ENCODE data around the gene FAM184A.
"Not testable (repeated sequence)": the region's sequence is repeated elsewhere in the genome, so short reads cannot be mapped to it uniquely, and the experiment has no call there.

The FAM184A gene

DNA sequence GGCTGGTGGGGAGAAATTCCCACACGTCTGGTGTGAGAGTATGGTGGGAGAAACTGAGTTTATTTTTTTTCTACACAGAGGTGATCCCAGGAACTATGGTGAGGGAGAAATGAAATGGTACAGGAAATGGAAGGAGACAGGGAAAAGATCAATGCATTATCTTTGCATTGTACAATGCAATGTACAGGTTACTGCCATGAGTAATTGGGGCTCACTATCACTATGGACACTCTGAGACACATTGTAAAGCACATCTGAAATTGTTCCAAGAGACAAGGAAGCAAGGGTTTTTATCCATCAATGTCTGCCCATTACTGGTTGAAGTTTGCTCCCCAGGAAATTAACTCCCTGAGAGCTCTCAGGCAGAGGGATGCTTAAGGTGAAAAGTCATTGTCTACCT lies 21.7 kb upstream of the FAM184A start:
- no peak for DNase-seq (ENCODE audit: low read depth in 2 of 2)

GRCh38 chr6:119097815-119098361 lies 19.4 kb upstream of the FAM184A start:
- DNase-seq (ENCODE audit: low read depth in 2 of 2), result not testable (repeated sequence)

- DNase-seq (ENCODE audit: low read depth in 2 of 2), result no peak
These were observed 18.5 kb upstream of the FAM184A start for GRCh38 chr6:119096721-119097565.

GRCh38 chr6:119090256-119090655 lies 11.8 kb upstream of the FAM184A start:
- DNase-seq (ENCODE audit: low read depth in 2 of 2), result no peak

- DNase-seq (ENCODE audit: low read depth in 2 of 2), result no peak
These were observed 6.3 kb upstream of the FAM184A start for GRCh38 chr6:119084784-119085183.

DNA sequence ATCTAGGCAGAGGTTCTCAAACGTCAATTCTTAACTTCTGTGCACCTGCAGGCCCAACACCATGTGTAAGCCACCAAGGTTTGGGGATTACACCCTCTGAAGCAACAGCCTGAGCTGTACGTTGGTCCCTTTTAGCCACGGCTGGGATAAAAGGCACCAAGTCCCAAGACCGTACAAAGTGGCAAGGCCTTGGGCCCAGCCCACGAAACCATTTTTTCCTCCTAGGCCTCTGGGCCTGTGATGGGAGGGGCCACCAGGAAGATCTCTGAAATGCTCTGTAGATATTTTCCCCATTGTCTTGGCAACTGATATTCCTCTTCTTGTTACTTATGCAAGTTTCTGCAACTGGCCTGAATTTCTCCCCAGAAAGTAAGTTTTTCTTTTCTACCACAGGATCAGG lies 4.5 kb upstream of the FAM184A start:
- no peak for DNase-seq (ENCODE audit: low read depth in 2 of 2)

- DNase-seq (ENCODE audit: low read depth in 2 of 2), result no peak
These were observed 882 bp upstream of the FAM184A start for GRCh38 chr6:119079283-119079809.

- peak in 1 of 2 donors; percentile 17 for DNase-seq (ENCODE audit: low read depth in 2 of 2)
These were observed 655 bp downstream of the FAM184A start for GRCh38 chr6:119077643-119078375.

DNA sequence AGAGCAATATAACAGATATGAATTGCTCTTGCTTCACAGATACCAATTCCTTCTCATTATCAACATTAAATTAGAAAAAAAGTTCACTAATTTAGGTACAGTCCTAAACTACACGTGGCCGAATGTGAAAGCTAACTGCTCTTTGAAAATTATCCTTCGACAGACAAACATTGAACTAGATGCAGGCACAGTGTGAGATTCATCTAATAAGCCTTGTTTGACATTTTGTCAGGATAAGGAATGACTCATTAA lies 1.1 kb downstream of the FAM184A start:
- no peak for DNase-seq (ENCODE audit: low read depth in 2 of 2)

DNA sequence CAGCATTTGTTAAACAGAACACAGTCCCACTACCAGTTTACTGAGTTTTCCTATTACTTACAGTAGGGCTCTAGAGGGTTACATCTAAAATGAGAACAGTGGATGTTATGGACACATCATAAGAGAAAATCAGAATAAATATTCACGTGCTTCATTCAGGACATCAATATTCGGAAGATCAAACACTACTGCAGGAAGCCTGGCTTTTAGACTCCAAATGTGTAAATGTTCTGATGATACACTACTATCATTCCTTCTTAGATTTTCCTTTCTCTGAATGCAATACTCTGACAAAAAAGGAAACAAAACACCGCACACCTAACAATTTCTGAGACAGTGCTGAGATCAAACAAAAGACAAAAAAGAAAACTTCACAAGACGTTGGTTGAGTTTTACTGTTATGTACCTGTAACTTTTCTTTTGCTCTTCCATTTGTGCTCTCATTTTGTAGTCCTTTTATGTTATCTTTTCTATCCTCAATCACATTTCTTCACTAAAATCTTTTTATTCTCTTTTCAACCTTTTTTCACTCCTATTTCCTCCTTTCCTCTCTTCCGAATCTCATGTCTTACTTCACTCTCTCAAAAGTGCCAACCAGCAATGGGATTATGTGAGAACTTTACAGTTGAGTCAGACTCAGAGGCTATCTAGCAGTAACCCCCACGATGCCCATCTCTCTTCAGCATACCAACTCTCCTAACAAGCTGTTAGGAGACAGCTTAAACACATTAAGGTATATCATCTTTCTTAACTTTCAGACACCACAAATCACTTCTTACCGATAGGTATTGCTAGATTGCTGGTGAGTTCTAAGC lies 1.7 kb downstream of the FAM184A start:
- DNase-seq (ENCODE audit: low read depth in 2 of 2), result no peak

GRCh38 chr6:119076173-119076572 lies 2.3 kb downstream of the FAM184A start:
- no peak for DNase-seq (ENCODE audit: low read depth in 2 of 2)

GRCh38 chr6:119075200-119075981 lies 3.1 kb downstream of the FAM184A start:
- DNase-seq (ENCODE audit: low read depth in 2 of 2), result no peak

GRCh38 chr6:119073307-119074051 lies 5.0 kb downstream of the FAM184A start:
- DNase-seq (ENCODE audit: low read depth in 2 of 2), result no peak

GRCh38 chr6:119071576-119071975 lies 6.9 kb downstream of the FAM184A start:
- no peak for DNase-seq (ENCODE audit: low read depth in 2 of 2)

DNA sequence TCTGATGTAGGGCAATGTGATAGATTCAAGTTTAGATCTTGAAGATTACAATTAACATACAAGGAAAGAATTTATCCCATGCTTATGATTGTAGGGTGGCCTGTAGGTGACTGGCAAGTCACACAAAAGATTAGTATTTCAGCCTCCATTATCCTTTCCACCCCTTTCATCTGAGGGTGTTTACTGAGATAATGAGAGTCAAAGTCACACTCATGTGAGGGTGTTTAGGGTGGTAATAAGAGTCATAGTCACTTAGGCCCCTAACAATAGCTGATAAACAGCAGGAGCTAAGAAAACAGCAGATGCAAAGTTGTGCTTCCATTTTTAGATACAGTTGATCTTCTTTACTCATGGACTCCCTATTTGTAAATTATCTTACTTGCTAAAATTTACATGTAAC lies 11.4 kb downstream of the FAM184A start:
- no peak for DNase-seq (ENCODE audit: low read depth in 2 of 2)

- no peak for DNase-seq (ENCODE audit: low read depth in 2 of 2)
These were observed 11.9 kb downstream of the FAM184A start for GRCh38 chr6:119066517-119066916.

DNA sequence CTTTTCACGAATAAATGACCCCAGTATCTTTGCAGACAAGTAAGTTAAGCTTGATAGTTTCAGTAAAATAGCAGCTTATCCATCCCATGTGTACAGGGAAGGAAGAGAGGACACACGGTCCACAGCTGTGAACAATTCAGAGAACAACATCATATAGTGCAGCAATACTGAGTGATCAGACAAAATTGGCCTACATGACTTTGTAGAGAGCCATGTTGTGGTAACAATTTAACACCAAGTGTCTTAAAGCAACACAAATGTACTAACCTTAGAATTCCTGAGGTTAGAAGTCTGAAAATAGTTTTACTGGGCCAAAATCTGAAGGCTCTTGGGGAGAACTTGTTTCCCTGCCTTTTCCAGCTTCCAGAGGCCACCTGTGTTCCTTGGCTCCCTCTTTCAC lies 12.5 kb downstream of the FAM184A start:
- no peak for DNase-seq (ENCODE audit: low read depth in 2 of 2)

GRCh38 chr6:119065382-119065781 lies 13.1 kb downstream of the FAM184A start:
- DNase-seq (ENCODE audit: low read depth in 2 of 2), result no peak

DNA sequence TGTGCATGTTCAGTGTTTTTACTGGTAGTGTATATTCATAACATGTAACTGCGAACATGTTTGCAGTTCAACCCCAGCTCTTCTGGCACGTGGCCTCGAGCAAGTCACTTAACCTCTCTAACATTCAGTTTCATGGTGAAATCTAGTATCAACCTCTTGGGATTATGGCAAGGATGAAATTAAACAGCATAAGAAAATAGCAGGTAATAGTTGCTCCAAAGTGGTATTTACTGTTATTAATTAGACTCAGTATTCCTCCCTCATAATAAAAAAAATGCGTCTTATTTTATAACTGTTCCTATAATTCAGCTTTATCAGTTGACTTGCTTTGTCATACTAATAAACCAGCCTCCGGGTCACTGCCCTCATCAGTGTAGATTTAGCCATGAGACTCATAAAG lies 15.0 kb downstream of the FAM184A start:
- DNase-seq (ENCODE audit: low read depth in 2 of 2), result no peak

DNA sequence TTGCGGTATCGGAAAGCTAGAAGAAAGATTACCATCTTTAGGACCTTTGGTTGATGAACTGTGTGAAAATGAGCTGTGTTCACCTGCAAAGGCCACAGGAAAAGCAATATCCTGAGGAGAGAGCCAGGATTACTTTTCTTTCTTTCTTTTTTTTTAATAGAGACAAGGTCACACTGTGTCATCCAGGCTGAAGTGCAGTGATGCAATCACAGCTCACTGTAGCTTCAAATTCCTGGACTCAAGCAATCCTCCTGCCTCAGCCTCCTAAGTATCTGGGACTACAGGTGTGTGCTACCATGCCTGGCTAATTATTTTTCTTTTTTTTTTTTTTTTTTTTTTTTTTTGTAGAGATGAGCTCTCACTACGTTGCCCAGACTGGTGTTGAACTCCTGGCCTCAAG lies 17.2 kb downstream of the FAM184A start:
- DNase-seq (ENCODE audit: low read depth in 2 of 2), result no peak
